K562 (cell line): ENCODE results near the gene CEP290.

Source experiments
- EGR1 ChIP-seq: fragments of 450-650 bp; conservative IDR thresholded peaks from 2 replicates; pipeline ENCODE4 v1.6.1; 2017; ENCODE audit warnings: mild to moderate bottlenecking
- ETV1 ChIP-seq: fragments of 450-650 bp; conservative IDR thresholded peaks from 2 replicates; pipeline ENCODE4 v1.6.1; 2016; ENCODE audit warnings: missing genetic modification characterization, control low read depth, low read depth, missing compliant biosample characterization
- FOXK1 ChIP-seq: sonication (generic); formaldehyde crosslinking; IDR thresholded peaks from 2 replicates; pipeline ENCODE4 v1.8.0; 2022; ENCODE audit warnings: missing genetic modification reagents, mild to moderate bottlenecking, borderline replicate concordance
- FOXK2 ChIP-seq, 2 experiments: fragments of 450-650 bp; IDR thresholded peaks in 1 of 2; conservative IDR thresholded peaks in 1 of 2; 2 replicates each; pipeline ENCODE4 v1.6.1; 2016; ENCODE audit warnings: low read depth in 2 of 2, mild to moderate bottlenecking in 1 of 2
- GABPB2 ChIP-seq: fragments of 250-450 bp; sonication (Bioruptor Pico); conservative IDR thresholded peaks from 2 replicates; pipeline ENCODE4 v1.5.1; 2021; ENCODE audit warnings: mild to moderate bottlenecking
- GTF2F1 ChIP-seq: IDR thresholded peaks from 2 replicates; pipeline ENCODE4 v1.6.1; 2011; ENCODE audit warnings: low read depth, low read length, improper control_type of control experiment
- HDAC1 ChIP-seq, 2 experiments: fragments of 450-650 bp; IDR thresholded peaks; 2 replicates each; pipeline ENCODE4 v1.6.1; 2016 to 2017; ENCODE audit warnings: inconsistent platforms in 1 of 2, mild to moderate bottlenecking in 1 of 2, moderate library complexity in 1 of 2
- HDAC6 ChIP-seq: IDR thresholded peaks from 2 replicates; pipeline ENCODE4 v1.6.1; 2012; ENCODE audit warnings: low read depth, mild to moderate bottlenecking, control low read depth, inconsistent platforms, low read length, moderate library complexity
- REST ChIP-seq, 2 experiments: fragments of 450-650 bp; formaldehyde crosslinking in 1 of 2; IDR thresholded peaks; 2 replicates each; pipeline versions ENCODE4 v1.4.0 to v1.6.1; 2014 to 2020; ENCODE audit warnings: mild to moderate bottlenecking in 2 of 2, borderline replicate concordance in 1 of 2, low read depth in 1 of 2
- ZBTB26 ChIP-seq: fragments of 450-650 bp; formaldehyde crosslinking; IDR thresholded peaks from 2 replicates; pipeline ENCODE4 v1.4.0; 2022; ENCODE audit warnings: missing genetic modification characterization
- ZNF584 ChIP-seq: fragments of 200-800 bp; sonication (Bioruptor generic); IDR thresholded peaks from 2 replicates; pipeline ENCODE4 v1.6.1; 2016; ENCODE audit warnings: low read depth, mild to moderate bottlenecking, missing genetic modification characterization, missing compliant biosample characterization
- ZNF586 ChIP-seq: fragments of 450-650 bp; formaldehyde crosslinking; conservative IDR thresholded peaks from 2 replicates; pipeline ENCODE4 v1.4.0; 2020; ENCODE audit warnings: mild to moderate bottlenecking, moderate library complexity
- TF ChIP-seq, protein P1 (sequence below): sonication (generic); formaldehyde crosslinking; IDR thresholded peaks from 2 replicates; pipeline ENCODE4 v1.8.1; 2022; ENCODE audit warnings: missing genetic modification reagents

DNA sequence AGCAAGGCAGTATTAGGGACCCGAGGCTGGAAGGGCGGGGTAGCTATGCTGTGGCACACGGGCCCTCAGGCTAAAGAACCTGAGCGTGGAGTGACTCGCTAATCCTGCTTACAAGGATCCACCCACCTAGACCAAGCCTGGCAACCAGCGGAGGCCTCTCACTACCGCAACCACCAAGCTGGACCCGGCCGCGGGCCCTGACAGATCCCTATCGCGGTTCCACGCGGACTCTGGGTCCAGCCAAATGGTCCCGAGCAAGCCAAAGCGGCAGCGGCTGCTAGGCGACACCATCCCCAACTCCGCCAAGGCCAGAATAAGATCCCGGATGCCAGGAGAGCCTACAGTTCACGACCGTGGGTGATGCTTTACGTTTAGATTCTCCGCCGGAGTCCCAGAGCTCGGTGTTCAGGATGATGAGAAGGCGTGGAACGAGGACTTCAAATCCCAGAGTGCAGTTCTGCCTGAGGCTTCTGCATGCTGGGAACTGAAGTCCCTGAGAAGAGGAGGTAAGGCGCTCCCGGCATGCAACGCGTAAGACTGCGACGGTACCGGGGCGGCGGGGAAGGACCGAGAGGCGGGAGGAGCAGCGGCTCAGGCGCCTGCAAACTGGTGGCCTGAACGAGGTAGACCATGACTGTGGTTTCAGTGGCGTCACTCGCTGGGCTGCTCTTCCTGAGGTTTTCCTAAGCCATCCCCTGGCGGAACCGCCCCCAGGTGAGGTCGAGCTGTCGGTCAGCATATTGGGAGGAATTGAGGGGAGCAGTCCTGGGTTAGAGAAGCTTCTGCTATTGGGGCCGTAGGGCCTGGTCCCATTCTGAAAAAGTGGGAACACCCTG is at the start of gene CEP290, which contains the start of gene TMTC3:
- no peak for TF ChIP-seq GABPB2 (CRISPR knock-in tag)
- TF ChIP-seq ZNF584: no peak; the same call in 1 of the 2 replicates
- no peak for TF ChIP-seq ZBTB26
- TF ChIP-seq HDAC6: no peak
- TF ChIP-seq, protein P1, sequence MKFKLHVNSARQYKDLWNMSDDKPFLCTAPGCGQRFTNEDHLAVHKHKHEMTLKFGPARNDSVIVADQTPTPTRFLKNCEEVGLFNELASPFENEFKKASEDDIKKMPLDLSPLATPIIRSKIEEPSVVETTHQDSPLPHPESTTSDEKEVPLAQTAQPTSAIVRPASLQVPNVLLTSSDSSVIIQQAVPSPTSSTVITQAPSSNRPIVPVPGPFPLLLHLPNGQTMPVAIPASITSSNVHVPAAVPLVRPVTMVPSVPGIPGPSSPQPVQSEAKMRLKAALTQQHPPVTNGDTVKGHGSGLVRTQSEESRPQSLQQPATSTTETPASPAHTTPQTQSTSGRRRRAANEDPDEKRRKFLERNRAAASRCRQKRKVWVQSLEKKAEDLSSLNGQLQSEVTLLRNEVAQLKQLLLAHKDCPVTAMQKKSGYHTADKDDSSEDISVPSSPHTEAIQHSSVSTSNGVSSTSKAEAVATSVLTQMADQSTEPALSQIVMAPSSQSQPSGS: no peak
- TF ChIP-seq EGR1: peak; percentile 78
- TF ChIP-seq REST (IDR thresholded peaks at IDR 0.05; ENCODE audit: borderline replicate concordance): peak; percentile 72
- no peak for TF ChIP-seq REST (CRISPR knock-in tag; IDR thresholded peaks at IDR 0.05; ENCODE audit: low read depth)
- no peak for TF ChIP-seq FOXK1
- TF ChIP-seq FOXK2 (conservative IDR thresholded peaks at IDR 0.05 in 1 of 2, IDR thresholded peaks at IDR 0.05 in 1 of 2; ENCODE audit: low read depth in 2 of 2): no peak; a peak in 2 of 4 replicates
- TF ChIP-seq GTF2F1: no peak
- no peak for TF ChIP-seq ZNF586 (CRISPR knock-in tag)
- TF ChIP-seq HDAC1 (IDR thresholded peaks at IDR 0.05): peak in 1 of 2 experiments; percentile 91; a peak in 2 of 4 replicates
- TF ChIP-seq ETV1 (tag): no peak
